T-helper 1 cell treated with Interleukin-12 subunit alpha and Interleukin-12 subunit beta and Interleukin-4 antibody, amounts not matched to agents 30 ng/mL and 1 ng/mL, for 36 hours (primary cell): ENCODE results near the gene OSBPL10. TPM values are rescaled to one million over a fixed set of nuclear protein-coding genes. Genes with fewer than 3 reads are reported as not detected.
"Not testable (repeated sequence)": the region's sequence is repeated elsewhere in the genome, so short reads cannot be mapped to it uniquely, and the experiment has no call there.

ENCODE experiments used
- intact Hi-C: fragments of 100-400 bp; cut with micrococcal nuclease; formaldehyde crosslinking; loops from one replicate; pipeline ENCODE4 v1.15.1; 2024
- total RNA-seq: library from RNA; stranded (reverse); gene quantifications from 2 replicates; pipeline ENCODE4 v1.2.3, GENCODE V29; 2022

OSBPL10 gene
- 4.7 and 4.9 TPM in 2 replicates for total RNA-seq

DNA sequence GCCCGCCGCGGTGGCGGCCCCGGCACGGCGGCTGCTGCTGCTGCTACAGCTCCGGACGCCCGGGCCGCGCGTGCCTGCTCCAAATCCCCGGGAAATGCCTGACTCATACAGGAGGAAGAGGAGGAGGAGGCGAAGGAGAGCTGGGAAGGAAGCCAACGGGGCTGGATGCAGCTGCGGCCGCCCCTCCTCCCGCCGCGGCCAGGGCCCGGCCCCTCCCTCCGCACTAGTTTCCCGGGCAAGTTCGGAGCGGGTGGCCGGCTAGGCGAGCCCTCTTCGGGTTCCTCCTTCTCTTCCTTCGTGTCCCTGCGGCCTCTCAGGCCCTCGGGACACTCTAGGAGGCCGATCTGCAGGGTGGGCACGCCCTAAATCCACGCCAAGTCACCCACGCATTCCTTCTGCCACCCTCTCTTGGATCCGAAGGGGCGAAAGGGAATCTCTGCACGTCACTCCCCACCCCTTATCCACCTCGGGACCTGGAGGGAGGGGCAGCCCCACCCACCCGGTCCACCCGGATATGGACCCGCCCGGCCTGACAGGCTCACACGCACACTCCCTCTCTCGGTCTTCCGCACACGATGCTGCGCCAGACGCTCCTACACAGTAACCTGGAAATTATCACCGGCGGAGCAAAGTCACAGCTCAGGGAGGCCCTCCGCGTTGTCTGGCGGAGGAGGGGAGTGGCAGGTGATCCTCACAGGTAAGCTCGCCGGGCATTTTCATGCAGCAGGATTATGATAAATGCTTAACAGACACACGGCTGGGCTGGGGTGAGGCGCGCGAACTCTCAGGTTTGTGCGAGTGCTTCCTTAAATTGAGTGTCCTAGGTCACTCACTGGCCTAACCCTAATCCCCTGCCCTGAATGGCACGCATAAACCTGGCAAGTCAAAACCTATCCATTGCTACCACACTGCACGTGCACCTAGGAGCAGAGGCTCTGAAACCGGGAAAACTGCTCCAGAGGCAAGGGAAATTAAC is at the start of gene OSBPL10, which contains the start of gene ZNF860:
Gene OSBPL10 (minus strand): TSS at position 57 of the 976 bp plus-strand sequence. CDS start 83 bp downstream, outside the sequence.
Gene ZNF860 (plus strand): TSS at position 545 of the 976 bp plus-strand sequence. CDS start 7,330 bp downstream, outside the sequence.
- intact Hi-C loops: loop anchor here (2.0 to 10.0 kb wide), 3 partner anchors 63 to 367 kb away; no protein-coding TSS in a partner anchor

GRCh38 chr3:32026593-32026992 is 45.5 kb upstream of the OSBPL10 start:
- intact Hi-C loops: no loop called here

GRCh38 chr3:32022947-32023346 is 41.9 kb upstream of the OSBPL10 start:
- intact Hi-C loops: no loop called here

DNA sequence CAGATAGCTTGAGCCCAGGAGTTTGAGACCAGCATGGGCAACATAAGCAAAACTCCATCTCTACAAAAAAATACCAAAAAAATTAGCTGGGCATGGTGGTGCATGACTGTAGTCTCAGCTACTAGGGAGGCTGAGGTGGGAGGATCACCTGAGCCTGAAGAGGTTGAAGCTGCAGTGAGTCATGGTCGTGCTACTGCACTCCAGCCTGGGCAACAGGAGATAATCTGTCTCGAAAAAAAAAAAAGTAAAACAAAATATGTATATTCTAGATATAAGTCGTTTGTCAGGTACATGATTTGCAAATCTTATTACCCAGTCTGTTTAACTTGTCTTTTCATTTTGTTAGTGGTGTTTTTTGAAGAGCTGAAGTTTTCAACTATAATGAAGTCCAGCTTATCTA is 40.7 kb upstream of the OSBPL10 start:
- intact Hi-C loops: no loop called here

DNA sequence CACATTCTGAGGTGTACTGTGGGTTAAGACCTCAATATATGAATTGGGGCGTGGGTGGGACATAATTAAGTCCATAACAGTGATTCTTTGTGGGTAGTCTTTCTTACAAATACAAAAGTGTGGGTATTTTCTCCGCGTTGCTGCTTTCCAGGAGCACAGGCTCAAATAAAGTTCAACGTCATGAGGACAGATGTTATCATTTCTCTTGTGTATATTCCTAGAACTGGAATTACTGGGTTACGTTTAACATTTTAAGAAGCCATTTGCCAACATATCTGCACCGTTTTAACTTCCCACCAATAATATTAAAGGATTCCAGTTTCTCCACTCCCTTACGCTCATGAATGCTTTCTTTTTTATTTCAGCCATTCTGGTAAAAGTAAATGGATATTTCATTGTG is 40.1 kb upstream of the OSBPL10 start:
- intact Hi-C loops: no loop called here

- intact Hi-C loops: loop anchor here (1.0 to 10.0 kb wide), 6 partner anchors 87 to 646 kb away; partner anchors contain the start of gene GPD1L
Observed at GRCh38 chr3:32018757-32019564, 37.9 kb upstream of the OSBPL10 start.

DNA sequence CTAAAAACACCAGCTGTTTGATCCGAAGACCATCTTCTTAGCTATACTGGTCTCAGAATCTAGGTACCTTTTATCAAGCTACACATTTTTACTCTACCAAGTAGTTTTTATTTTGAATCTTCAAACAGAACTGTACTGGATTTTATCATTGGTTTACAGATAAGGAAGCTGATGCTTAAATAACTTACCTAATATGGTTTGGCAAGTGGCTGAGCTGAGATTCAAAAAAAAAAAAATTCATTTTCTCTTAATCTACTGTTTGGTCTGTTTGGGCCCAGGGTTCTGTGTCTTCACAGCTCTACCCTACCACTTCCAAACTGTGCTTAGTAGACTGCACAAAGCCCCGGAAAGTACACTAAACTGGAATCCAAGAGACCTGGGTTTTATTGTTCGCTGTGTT is 36.2 kb upstream of the OSBPL10 start:
- intact Hi-C loops: loop anchor here (10.0 kb wide), 1 partner anchor 648 kb away; no protein-coding TSS in a partner anchor

DNA sequence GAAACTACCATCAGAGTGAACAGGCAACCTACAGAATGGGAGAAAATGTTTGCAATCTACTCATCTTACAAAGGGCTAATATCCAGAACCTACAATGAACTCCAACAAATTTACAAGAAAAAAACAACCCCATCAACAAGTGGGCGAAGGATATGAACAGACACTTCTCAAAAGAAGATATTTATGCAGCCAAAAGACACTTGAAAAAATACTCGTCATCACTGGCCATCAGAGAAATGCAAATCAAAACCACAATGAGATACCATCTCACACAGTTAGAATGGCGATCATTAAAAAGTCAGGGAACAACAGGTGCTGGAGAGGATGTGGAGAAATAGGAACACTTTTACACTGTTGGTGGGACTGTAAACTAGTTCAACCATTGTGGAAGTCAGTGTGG is 34.6 kb upstream of the OSBPL10 start:
- intact Hi-C loops: loop anchor here (10.0 kb wide), 1 partner anchor 649 kb away; no protein-coding TSS in a partner anchor

DNA sequence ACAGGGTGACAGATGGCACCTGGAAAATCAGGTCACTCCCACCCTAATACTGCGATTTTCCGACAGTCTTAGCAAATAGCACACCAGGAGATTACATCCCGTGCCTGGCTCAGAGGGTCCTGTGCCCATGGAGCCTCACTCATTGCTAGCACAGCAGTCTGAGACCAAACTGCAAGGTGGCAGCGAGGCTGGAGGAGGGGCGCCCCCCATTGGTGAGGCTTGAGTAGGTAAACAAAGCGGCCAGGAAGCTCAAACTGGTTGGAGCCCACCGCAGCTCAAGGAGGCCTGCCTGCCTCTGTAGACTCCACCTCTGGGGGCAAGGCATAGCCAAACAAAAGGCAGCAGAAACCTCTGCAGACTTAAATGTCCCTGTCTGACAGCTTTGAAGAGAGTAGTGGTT is 29.6 kb upstream of the OSBPL10 start:
- intact Hi-C loops: loop anchor here (10.0 kb wide), 1 partner anchor 654 kb away; no protein-coding TSS in a partner anchor

- intact Hi-C loops: loop anchor here (10.0 kb wide), 1 partner anchor 655 kb away; no protein-coding TSS in a partner anchor
Observed at GRCh38 chr3:32009957-32010356, 28.9 kb upstream of the OSBPL10 start.

GRCh38 chr3:32009101-32009500 is 28.0 kb upstream of the OSBPL10 start:
- intact Hi-C loops: no loop called here

- intact Hi-C loops: no loop called here
Observed at GRCh38 chr3:32004113-32004765, 23.2 kb upstream of the OSBPL10 start.

- intact Hi-C loops: no loop called here
Observed at GRCh38 chr3:32003380-32003779, 22.3 kb upstream of the OSBPL10 start.

- intact Hi-C loops: no loop called here
Observed at GRCh38 chr3:32002561-32003368, 21.7 kb upstream of the OSBPL10 start.

- intact Hi-C loops: no loop called here
Observed at GRCh38 chr3:32000877-32001276, 19.8 kb upstream of the OSBPL10 start.

GRCh38 chr3:31999907-32000439 is 18.9 kb upstream of the OSBPL10 start:
- intact Hi-C loops: no loop called here

- intact Hi-C loops: no loop called here
Observed at GRCh38 chr3:31997500-31997899, 16.4 kb upstream of the OSBPL10 start.

DNA sequence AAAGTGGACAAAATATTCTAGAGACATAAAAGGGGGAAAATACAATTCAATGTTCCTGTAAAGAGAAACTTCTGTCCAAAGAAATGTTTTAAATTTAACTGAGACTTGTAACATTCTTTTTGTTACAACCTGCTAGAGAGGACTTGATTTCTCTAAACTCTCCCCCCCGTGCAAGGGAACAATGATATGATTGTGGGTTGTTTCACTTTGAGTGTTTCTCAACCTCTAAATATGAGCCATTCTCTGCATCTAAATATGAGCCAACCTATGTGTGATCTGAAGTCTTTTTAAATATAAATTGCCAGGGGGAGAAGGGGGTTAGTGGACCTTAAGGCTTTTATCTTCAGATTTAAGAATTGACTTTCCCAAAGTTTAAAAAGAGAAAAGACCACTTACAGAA is 15.1 kb upstream of the OSBPL10 start:
- intact Hi-C loops: no loop called here

DNA sequence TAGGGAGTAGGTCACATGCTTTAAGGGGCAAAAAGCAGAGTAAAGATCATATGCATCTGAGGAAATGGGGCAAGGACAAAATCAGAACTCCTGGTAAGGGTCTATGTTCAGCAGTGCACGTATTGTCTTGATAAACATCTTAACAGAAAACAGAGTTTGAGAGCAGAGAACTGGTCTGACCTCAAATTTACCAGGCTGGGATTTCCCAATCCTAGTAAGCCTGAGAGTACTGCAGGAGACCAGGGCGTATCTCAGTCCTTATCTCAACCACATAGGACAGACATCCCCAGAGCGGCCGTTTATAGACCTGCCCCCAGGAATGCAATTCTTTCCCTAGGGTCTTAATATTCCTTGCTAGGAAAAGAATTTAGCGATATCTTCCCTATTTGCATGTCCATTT is 14.0 kb upstream of the OSBPL10 start:
- intact Hi-C loops: not testable (repeated sequence)

GRCh38 chr3:31993843-31994242 is 12.8 kb upstream of the OSBPL10 start:
- intact Hi-C loops: no loop called here
